GM23338 (cell line): Measurements from ENCODE around the gene MRTFA. TPM values are rescaled to one million over a fixed set of nuclear protein-coding genes. Genes with fewer than 3 reads are reported as not detected.

Experiments
- ATAC-seq: fragments of 200-7000 bp; cut with Tn5 transposase; 3 replicates; pipeline ENCODE4 v1.9.1; 2020
- DNase-seq: peaks from one replicate; pipeline ENCODE4 v3.0.0-alpha.2; 2015; ENCODE audit warnings: low spot score
- H2AFZ ChIP-seq: fragments of 200-600 bp; sonication (generic); 2 replicates; pipeline ENCODE4 v1.8.0; 2016; ENCODE audit warnings: antibody characterized with exemption, mild to moderate bottlenecking, moderate library complexity
- H3F3A ChIP-seq: fragments of 200-600 bp; sonication (generic); replicated peaks from 2 replicates; pipeline ENCODE4 v1.8.0; 2017; ENCODE audit warnings: antibody characterized with exemption, mixed run types, low read depth
- H3K27ac ChIP-seq: fragments of 200-600 bp; sonication (generic); 2 replicates; pipeline ENCODE4 v1.6.1; 2016; ENCODE audit warnings: low read depth
- H3K27me3 ChIP-seq: fragments of 200-600 bp; sonication (generic); 2 replicates; pipeline ENCODE4 v1.8.0; 2016; ENCODE audit warnings: mild to moderate bottlenecking, mixed run types, moderate library complexity; ENCODE audit not compliant: insufficient read depth
- H3K36me3 ChIP-seq: fragments of 200-600 bp; sonication (generic); 2 replicates; pipeline ENCODE4 v1.8.0; 2016; ENCODE audit warnings: mild to moderate bottlenecking; ENCODE audit not compliant: insufficient read depth
- H3K4me1 ChIP-seq: fragments of 200-600 bp; sonication (generic); 2 replicates; pipeline ENCODE4 v1.8.0; 2016; ENCODE audit warnings: mild to moderate bottlenecking, moderate library complexity; ENCODE audit not compliant: insufficient read depth
- H3K4me2 ChIP-seq: fragments of 200-600 bp; sonication (generic); 2 replicates; pipeline ENCODE4 v1.7.1; 2017; ENCODE audit warnings: mixed run types
- H3K4me3 ChIP-seq: fragments of 200-600 bp; sonication (generic); 2 replicates; pipeline ENCODE4 v1.6.1; 2016; ENCODE audit warnings: mixed run types
- H3K79me2 ChIP-seq: fragments of 200-600 bp; sonication (generic); replicated peaks from 2 replicates; pipeline ENCODE4 v1.8.0; 2017; ENCODE audit warnings: mild to moderate bottlenecking; ENCODE audit not compliant: insufficient read depth
- H3K9me2 ChIP-seq: fragments of 200-600 bp; sonication (generic); 2 replicates; pipeline ENCODE4 v1.8.0; 2017; ENCODE audit not compliant: insufficient read depth
- H4K20me1 ChIP-seq: fragments of 200-600 bp; sonication (generic); replicated peaks from 2 replicates; pipeline ENCODE4 v1.8.0; 2017; ENCODE audit warnings: mild to moderate bottlenecking; ENCODE audit not compliant: insufficient read depth
- H3K27ac Mint-ChIP-seq: 2 replicates; pipeline ENCODE4 v1.8.0; 2020; ENCODE audit warnings: inconsistent platforms, mild to moderate bottlenecking, moderate library complexity, mixed read lengths
- H3K27me3 Mint-ChIP-seq: 3 replicates; pipeline ENCODE4 v1.8.0; 2022; ENCODE audit warnings: low read depth, mild to moderate bottlenecking, moderate library complexity, mixed read lengths, inconsistent platforms; ENCODE audit not compliant: insufficient read depth, poor library complexity
- H3K36me3 Mint-ChIP-seq: 3 replicates; pipeline ENCODE4 v1.8.0; 2021; ENCODE audit warnings: low read depth, mild to moderate bottlenecking, inconsistent platforms, moderate library complexity, mixed read lengths
- H3K4me1 Mint-ChIP-seq: 3 replicates; pipeline ENCODE4 v1.8.0; 2020; ENCODE audit warnings: mild to moderate bottlenecking, inconsistent platforms, mixed read lengths
- H3K4me3 Mint-ChIP-seq: 3 replicates; pipeline ENCODE4 v1.8.0; 2021; ENCODE audit warnings: moderate library complexity, mild to moderate bottlenecking, inconsistent platforms, mixed read lengths
- H3K9me3 Mint-ChIP-seq: 3 replicates; pipeline ENCODE4 v1.8.0; 2020; ENCODE audit warnings: moderate library complexity, mild to moderate bottlenecking, inconsistent platforms, mixed read lengths
- CREB1 ChIP-seq: fragments of 250-450 bp; sonication (Bioruptor Pico); IDR thresholded peaks from 2 replicates; pipeline ENCODE4 v1.5.0; 2020; ENCODE audit warnings: low read depth, mild to moderate bottlenecking, moderate library complexity
- EZH2 ChIP-seq: fragments of 200-600 bp; sonication (generic); IDR thresholded peaks from one replicate; pipeline ENCODE4 v1.8.0; 2017; ENCODE audit warnings: antibody characterized with exemption, mild to moderate bottlenecking, low read depth; ENCODE audit not compliant: unreplicated experiment
- JUNB ChIP-seq: IDR thresholded peaks from one replicate; pipeline ENCODE4 v1.6.1; 2016; ENCODE audit warnings: antibody characterized with exemption; ENCODE audit not compliant: unreplicated experiment
- NANOG ChIP-seq: IDR thresholded peaks from 2 replicates; pipeline ENCODE4 v1.6.1; 2016; ENCODE audit warnings: antibody characterized with exemption, borderline replicate concordance
- POLR2AphosphoS5 ChIP-seq: IDR thresholded peaks from 2 replicates; pipeline ENCODE4 v1.6.1; 2016; ENCODE audit warnings: antibody characterized with exemption, low read depth
- STAT1 ChIP-seq: IDR thresholded peaks from one replicate; pipeline ENCODE4 v1.6.1; 2016; ENCODE audit warnings: antibody characterized with exemption; ENCODE audit not compliant: unreplicated experiment
- ZNF114 ChIP-seq: fragments of 250-450 bp; sonication (Bioruptor Pico); IDR thresholded peaks from 2 replicates; pipeline ENCODE4 v1.5.0; 2020; ENCODE audit warnings: mild to moderate bottlenecking, moderate library complexity
- ZNF331 ChIP-seq: fragments of 250-450 bp; sonication (Bioruptor Pico); IDR thresholded peaks from 2 replicates; pipeline ENCODE4 v1.5.0; 2020; ENCODE audit warnings: low read depth, mild to moderate bottlenecking, moderate library complexity
- polyA plus RNA-seq: library from polyadenylated mRNA; unstranded; fragments of >200 nt; fragmentation: Nextera tagmentation; extraction: Ambion mirVana; gene quantifications from 2 replicates; pipeline ENCODE4 v1.2.1, GENCODE V29; 2016
- total RNA-seq: library from RNA; depleted of rRNA; stranded (reverse); fragments of >200 nt; shearing (Covaris generic); gene quantifications from 2 replicates; pipeline ENCODE4 v1.2.3, GENCODE V29; 2014
- TF ChIP-seq, protein P1 (sequence below), 2 experiments: fragments of 200-600 bp in 1 of 2; sonication (generic) in 1 of 2; conservative IDR thresholded peaks; 2 replicates each; pipeline versions ENCODE4 v1.5.1 to v1.6.1; 2016 to 2017; ENCODE audit warnings: antibody characterized with exemption in 2 of 2, low read depth in 2 of 2, mild to moderate bottlenecking in 2 of 2, moderate library complexity in 1 of 2
- TF ChIP-seq, protein P2 (sequence below): IDR thresholded peaks from one replicate; pipeline ENCODE4 v1.6.1; 2018; ENCODE audit warnings: antibody characterized with exemption; ENCODE audit not compliant: unreplicated experiment

The MRTFA gene
- total and polyA plus RNA-seq, 2 experiments from 2014 or later, result 18.1 to 92.4 TPM

DNA sequence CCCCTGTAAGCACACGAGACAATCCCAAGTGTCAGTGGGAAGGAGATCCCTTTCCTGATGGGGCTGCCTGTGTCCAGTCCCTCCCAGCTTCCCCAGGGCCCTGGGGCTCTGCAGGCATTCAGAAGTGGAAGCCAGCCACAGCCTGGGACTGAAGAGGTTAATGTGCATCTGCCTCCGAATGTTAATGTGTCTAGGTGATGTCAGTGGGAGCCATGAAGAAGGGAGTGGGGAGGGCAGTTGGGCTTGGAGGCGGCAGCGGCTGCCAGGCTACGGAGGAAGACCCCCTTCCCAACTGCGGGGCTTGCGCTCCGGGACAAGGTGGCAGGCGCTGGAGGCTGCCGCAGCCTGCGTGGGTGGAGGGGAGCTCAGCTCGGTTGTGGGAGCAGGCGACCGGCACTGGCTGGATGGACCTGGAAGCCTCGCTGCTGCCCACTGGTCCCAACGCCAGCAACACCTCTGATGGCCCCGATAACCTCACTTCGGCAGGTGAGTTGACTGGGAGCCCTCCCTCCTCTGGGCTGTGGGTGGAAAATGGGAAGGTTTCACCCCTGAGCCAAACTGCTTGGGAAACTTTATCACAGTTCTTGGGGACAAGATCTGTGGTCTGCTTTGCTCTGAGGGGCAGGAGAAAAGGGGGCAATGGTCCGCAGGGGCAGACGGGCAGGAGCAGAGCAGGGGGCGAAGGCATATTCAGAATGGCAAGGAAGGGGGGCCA is 42.9 kb upstream of the MRTFA start, which contains the start of gene MCHR1:
Gene MCHR1, plus strand, starts transcription at position 236 of the 715 bp plus-strand sequence. Its CDS starts 169 bp downstream, at position 405.
- no peak within 1 kb of the TSS for H3K4me3 ChIP-seq
- peak within 1 kb of the TSS; percentile 26; the same call in 1 of the 2 replicates for H3K4me2 ChIP-seq
- ATAC-seq (peak; percentile 17), DNase-seq (no peak)
- no peaks in the 10 kb centered on the region for H4K20me1 ChIP-seq
- H3K36me3 Mint-ChIP-seq, result peaks cover 3% of the 10 kb centered on the region
- peaks cover 52% of the 10 kb centered on the region for H3K4me1 Mint-ChIP-seq
- H3K79me2 ChIP-seq, result no peaks in the 10 kb centered on the region
- H2AFZ ChIP-seq, result peak within 1 kb of the TSS; percentile 32; the same call in 1 of the 2 replicates
- peaks cover 25% of the 10 kb centered on the region; the same call in 1 of the 2 replicates for H3K4me1 ChIP-seq
- H3K4me3 Mint-ChIP-seq, result peak within 1 kb of the TSS; percentile 62
- no peak within 1 kb of the TSS; the same call in 1 of the 2 replicates for H3K27ac Mint-ChIP-seq
- no peaks in the 10 kb centered on the region for H3K36me3 ChIP-seq
- H3K27me3 Mint-ChIP-seq, result peaks cover 35% of the 10 kb centered on the region
- H3K9me2 ChIP-seq, result no peaks in the 10 kb centered on the region
- H3F3A ChIP-seq, result peaks cover 19% of the 10 kb centered on the region
- H3K27me3 ChIP-seq, result no peaks in the 10 kb centered on the region
- peak within 1 kb of the TSS; percentile 55; the same call in 1 of the 2 replicates for H3K27ac ChIP-seq
- TF ChIP-seq JUNB, result no peak
- TF ChIP-seq, protein P1, sequence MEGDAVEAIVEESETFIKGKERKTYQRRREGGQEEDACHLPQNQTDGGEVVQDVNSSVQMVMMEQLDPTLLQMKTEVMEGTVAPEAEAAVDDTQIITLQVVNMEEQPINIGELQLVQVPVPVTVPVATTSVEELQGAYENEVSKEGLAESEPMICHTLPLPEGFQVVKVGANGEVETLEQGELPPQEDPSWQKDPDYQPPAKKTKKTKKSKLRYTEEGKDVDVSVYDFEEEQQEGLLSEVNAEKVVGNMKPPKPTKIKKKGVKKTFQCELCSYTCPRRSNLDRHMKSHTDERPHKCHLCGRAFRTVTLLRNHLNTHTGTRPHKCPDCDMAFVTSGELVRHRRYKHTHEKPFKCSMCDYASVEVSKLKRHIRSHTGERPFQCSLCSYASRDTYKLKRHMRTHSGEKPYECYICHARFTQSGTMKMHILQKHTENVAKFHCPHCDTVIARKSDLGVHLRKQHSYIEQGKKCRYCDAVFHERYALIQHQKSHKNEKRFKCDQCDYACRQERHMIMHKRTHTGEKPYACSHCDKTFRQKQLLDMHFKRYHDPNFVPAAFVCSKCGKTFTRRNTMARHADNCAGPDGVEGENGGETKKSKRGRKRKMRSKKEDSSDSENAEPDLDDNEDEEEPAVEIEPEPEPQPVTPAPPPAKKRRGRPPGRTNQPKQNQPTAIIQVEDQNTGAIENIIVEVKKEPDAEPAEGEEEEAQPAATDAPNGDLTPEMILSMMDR (conservative IDR thresholded peaks at IDR 0.05; ENCODE audit: low read depth in 2 of 2), result no peak
- TF ChIP-seq CREB1 (CRISPR knock-in tag), result no peak
- TF ChIP-seq, protein P2, sequence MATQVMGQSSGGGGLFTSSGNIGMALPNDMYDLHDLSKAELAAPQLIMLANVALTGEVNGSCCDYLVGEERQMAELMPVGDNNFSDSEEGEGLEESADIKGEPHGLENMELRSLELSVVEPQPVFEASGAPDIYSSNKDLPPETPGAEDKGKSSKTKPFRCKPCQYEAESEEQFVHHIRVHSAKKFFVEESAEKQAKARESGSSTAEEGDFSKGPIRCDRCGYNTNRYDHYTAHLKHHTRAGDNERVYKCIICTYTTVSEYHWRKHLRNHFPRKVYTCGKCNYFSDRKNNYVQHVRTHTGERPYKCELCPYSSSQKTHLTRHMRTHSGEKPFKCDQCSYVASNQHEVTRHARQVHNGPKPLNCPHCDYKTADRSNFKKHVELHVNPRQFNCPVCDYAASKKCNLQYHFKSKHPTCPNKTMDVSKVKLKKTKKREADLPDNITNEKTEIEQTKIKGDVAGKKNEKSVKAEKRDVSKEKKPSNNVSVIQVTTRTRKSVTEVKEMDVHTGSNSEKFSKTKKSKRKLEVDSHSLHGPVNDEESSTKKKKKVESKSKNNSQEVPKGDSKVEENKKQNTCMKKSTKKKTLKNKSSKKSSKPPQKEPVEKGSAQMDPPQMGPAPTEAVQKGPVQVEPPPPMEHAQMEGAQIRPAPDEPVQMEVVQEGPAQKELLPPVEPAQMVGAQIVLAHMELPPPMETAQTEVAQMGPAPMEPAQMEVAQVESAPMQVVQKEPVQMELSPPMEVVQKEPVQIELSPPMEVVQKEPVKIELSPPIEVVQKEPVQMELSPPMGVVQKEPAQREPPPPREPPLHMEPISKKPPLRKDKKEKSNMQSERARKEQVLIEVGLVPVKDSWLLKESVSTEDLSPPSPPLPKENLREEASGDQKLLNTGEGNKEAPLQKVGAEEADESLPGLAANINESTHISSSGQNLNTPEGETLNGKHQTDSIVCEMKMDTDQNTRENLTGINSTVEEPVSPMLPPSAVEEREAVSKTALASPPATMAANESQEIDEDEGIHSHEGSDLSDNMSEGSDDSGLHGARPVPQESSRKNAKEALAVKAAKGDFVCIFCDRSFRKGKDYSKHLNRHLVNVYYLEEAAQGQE, result no peak
- TF ChIP-seq ZNF331 (CRISPR knock-in tag), result no peak
- no peak for TF ChIP-seq STAT1
- no peak for TF ChIP-seq EZH2
- no peak for TF ChIP-seq NANOG
- no peak for TF ChIP-seq POLR2AphosphoS5
- TF ChIP-seq ZNF114, result no peak
- no peaks in the 10 kb centered on the region for H3K9me3 Mint-ChIP-seq
